Suprapubic skin (tissue), 4 donors: ENCODE data around the gene ISCA1.
"Not testable (repeated sequence)": the region's sequence is repeated elsewhere in the genome, so short reads cannot be mapped to it uniquely, and the experiment has no call there.

Experiments used
- POLR2A ChIP-seq, 2 donors: fragments of 450-650 bp; IDR thresholded peaks; one replicate each; pipeline ENCODE4 v1.6.1; 2017; ENCODE audit warnings: antibody characterized with exemption in 2 of 2, mild to moderate bottlenecking in 2 of 2, moderate library complexity in 2 of 2
- POLR2AphosphoS5 ChIP-seq, 3 donors: sonication (generic); formaldehyde crosslinking; IDR thresholded peaks; one replicate each; pipeline ENCODE4 v1.6.1; 2017; ENCODE audit warnings: antibody characterized with exemption in 3 of 3
- TF ChIP-seq, protein P1 (sequence below), 2 donors: fragments of 200-600 bp in 1 of 2; fragments of 450-650 bp in 1 of 2; sonication (generic) in 1 of 2; IDR thresholded peaks; one replicate each; pipeline ENCODE4 v1.5.1; 2016 to 2019; ENCODE audit warnings: antibody characterized with exemption in 2 of 2, mild to moderate bottlenecking in 1 of 2, moderate library complexity in 1 of 2

DNA sequence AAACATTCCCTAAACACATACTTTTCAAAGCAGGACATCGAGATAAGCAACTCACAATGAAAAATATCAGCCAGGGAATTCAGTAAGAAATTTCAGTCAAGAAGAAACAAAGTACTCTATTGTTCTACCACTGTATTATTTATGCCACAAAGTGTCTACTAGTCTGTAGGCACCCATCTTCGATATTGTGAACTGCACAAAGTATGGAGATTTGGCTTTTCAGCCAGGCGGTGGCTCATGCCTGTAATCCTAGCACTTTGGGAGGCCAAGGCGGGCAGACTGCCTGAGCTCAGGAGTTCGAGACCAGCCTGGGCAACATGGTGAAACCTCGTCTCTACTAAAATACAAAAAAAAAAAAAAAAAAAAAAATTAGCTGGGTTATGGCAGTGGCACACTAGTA, 8.0 kb upstream of the ISCA1 start:
- TF ChIP-seq POLR2A, POLR2AphosphoS5 (IDR thresholded peaks at IDR 0.05): not testable (repeated sequence)
- TF ChIP-seq, protein P1, sequence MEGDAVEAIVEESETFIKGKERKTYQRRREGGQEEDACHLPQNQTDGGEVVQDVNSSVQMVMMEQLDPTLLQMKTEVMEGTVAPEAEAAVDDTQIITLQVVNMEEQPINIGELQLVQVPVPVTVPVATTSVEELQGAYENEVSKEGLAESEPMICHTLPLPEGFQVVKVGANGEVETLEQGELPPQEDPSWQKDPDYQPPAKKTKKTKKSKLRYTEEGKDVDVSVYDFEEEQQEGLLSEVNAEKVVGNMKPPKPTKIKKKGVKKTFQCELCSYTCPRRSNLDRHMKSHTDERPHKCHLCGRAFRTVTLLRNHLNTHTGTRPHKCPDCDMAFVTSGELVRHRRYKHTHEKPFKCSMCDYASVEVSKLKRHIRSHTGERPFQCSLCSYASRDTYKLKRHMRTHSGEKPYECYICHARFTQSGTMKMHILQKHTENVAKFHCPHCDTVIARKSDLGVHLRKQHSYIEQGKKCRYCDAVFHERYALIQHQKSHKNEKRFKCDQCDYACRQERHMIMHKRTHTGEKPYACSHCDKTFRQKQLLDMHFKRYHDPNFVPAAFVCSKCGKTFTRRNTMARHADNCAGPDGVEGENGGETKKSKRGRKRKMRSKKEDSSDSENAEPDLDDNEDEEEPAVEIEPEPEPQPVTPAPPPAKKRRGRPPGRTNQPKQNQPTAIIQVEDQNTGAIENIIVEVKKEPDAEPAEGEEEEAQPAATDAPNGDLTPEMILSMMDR (IDR thresholded peaks at IDR 0.05) = not testable (repeated sequence)
